HCT116 (cell line): ENCODE results near the gene KATNIP. TPM values are rescaled to one million over a fixed set of nuclear protein-coding genes. Genes with fewer than 3 reads are reported as not detected.

Experiments
- ATAC-seq: fragments of 200-7000 bp; cut with Tn5 transposase; 2 replicates; pipeline ENCODE4 v1.9.1; 2020; ENCODE audit warnings: mild to moderate bottlenecking, moderate library complexity
- BruUV-seq: library from RNA; stranded (reverse); fragments of 400-500 nt; replicated peaks from 2 replicates; lab custom pipeline; 2021; lab: Mats Ljungman, UMichigan
- CTCF ChIA-PET: fragments of 300-600 bp; sonication (Branson Sonifier 250); formaldehyde crosslinking; loops from one replicate; lab custom pipeline; 2021; ENCODE audit warnings: antibody characterized with exemption; lab: Charles Lee
- POLR2A ChIA-PET: fragments of 300-600, 350-600 bp; sonication (Branson Sonifier 250); formaldehyde crosslinking; loops from one replicate; lab custom pipeline; 2021; ENCODE audit warnings: antibody characterized with exemption; lab: Charles Lee
- RAD21 ChIA-PET, 2 experiments: fragments of 300-600 bp; sonication (Branson Sonifier 250); formaldehyde crosslinking; loops; one replicate each; lab custom pipeline; 2023; ENCODE audit warnings: low total read pairs in 2 of 2; ENCODE audit not compliant: uncharacterized antibody in 2 of 2, unreplicated experiment in 2 of 2, low non-redundant PET in 1 of 2; lab: Charles Lee
- DNase-seq: peaks from one replicate; pipeline ENCODE4 v3.0.0-alpha.2; 2010; ENCODE audit warnings: low read depth, low spot score
- H2AFZ ChIP-seq: fragments of 200-600 bp; shearing (Covaris generic), sonication (generic); 2 replicates; pipeline ENCODE4 v1.6.1; 2017; ENCODE audit warnings: low read depth, mixed run types, mixed read lengths, antibody characterized with exemption, low read length; ENCODE audit not compliant: poor library complexity, severe bottlenecking
- H3K27ac ChIP-seq: 2 replicates; pipeline ENCODE4 v1.5.1; 2012; ENCODE audit warnings: low read depth, low read length
- H3K27me3 ChIP-seq: fragments of 200-600 bp; sonication (generic); 2 replicates; pipeline ENCODE4 v1.6.1; 2016; ENCODE audit warnings: mixed run types, low read length, mixed read lengths; ENCODE audit not compliant: insufficient read depth
- H3K36me3 ChIP-seq, 2 experiments: fragments of 200-500 bp in 1 of 2; fragments of 200-600 bp in 1 of 2; sonication (Bioruptor generic) in 1 of 2; sonication (generic) in 1 of 2; 2 replicates each; pipeline versions ENCODE4 v1.5.1 to v1.6.1; 2014 to 2016; ENCODE audit warnings: low read length in 2 of 2, inconsistent platforms in 1 of 2, mixed read lengths in 1 of 2, mixed run types in 1 of 2; ENCODE audit not compliant: insufficient read depth in 2 of 2, control insufficient read depth in 1 of 2
- H3K4me1 ChIP-seq, 2 experiments: fragments of 200-600 bp in 1 of 2; sonication (generic) in 1 of 2; 2 replicates each; pipeline versions ENCODE4 v1.5.1 to v1.6.1; 2012 to 2017; ENCODE audit warnings: low read length in 2 of 2, inconsistent platforms in 1 of 2, mild to moderate bottlenecking in 1 of 2, mixed read lengths in 1 of 2, mixed run types in 1 of 2, moderate library complexity in 1 of 2; ENCODE audit not compliant: insufficient read depth in 2 of 2, control insufficient read depth in 1 of 2
- H3K4me2 ChIP-seq: fragments of 200-600 bp; sonication (generic); 2 replicates; pipeline ENCODE4 v1.6.1; 2017; ENCODE audit warnings: mixed run types, low read length, mixed read lengths
- H3K4me3 ChIP-seq, 2 experiments: fragments of 200-600 bp in 1 of 2; sonication (generic) in 1 of 2; replicated peaks in 1 of 2; 2 replicates each; pipeline ENCODE4 v1.5.1; 2011 to 2016; ENCODE audit warnings: low read length in 2 of 2, control low read depth in 1 of 2, low read depth in 1 of 2, mild to moderate bottlenecking in 1 of 2, mixed read lengths in 1 of 2, mixed run types in 1 of 2
- H3K79me2 ChIP-seq: fragments of 200-600 bp; sonication (generic); 2 replicates; pipeline ENCODE4 v1.6.1; 2017; ENCODE audit warnings: mild to moderate bottlenecking, mixed run types, low read length, moderate library complexity, mixed read lengths; ENCODE audit not compliant: insufficient read depth
- H3K9ac ChIP-seq: fragments of 200-600 bp; sonication (generic); 2 replicates; pipeline ENCODE4 v1.6.1; 2016; ENCODE audit warnings: low read length, mixed read lengths
- H3K9me2 ChIP-seq: fragments of 200-600 bp; sonication (generic), shearing (Covaris generic); 2 replicates; pipeline ENCODE4 v1.6.1; 2017; ENCODE audit warnings: mixed run types, mild to moderate bottlenecking, moderate library complexity; ENCODE audit not compliant: insufficient read depth
- H3K9me3 ChIP-seq, 2 experiments: fragments of 200-500 bp in 1 of 2; fragments of 200-600 bp in 1 of 2; sonication (Bioruptor generic) in 1 of 2; sonication (generic) in 1 of 2; 2 replicates each; pipeline ENCODE4 v1.6.1; 2014 to 2017; ENCODE audit warnings: low read length in 2 of 2, mixed read lengths in 2 of 2, inconsistent platforms in 1 of 2, low read depth in 1 of 2, mild to moderate bottlenecking in 1 of 2, mixed run types in 1 of 2, moderate library complexity in 1 of 2; ENCODE audit not compliant: control insufficient read depth in 1 of 2, insufficient read depth in 1 of 2
- H4K20me1 ChIP-seq: fragments of 200-600 bp; sonication (generic), shearing (Covaris generic); 2 replicates; pipeline ENCODE4 v1.6.1; 2017; ENCODE audit warnings: mixed run types, mild to moderate bottlenecking, moderate library complexity; ENCODE audit not compliant: insufficient read depth
- ATF3 ChIP-seq: IDR thresholded peaks from 2 replicates; pipeline ENCODE4 v1.6.1; 2012
- CTCF ChIP-seq, 3 experiments: fragments of 200-600 bp in 1 of 3; sonication (generic) in 1 of 3; IDR thresholded peaks in 2 of 3; conservative IDR thresholded peaks in 1 of 3; 2 replicates each; pipeline ENCODE4 v1.5.1; 2012 to 2017; ENCODE audit warnings: low read depth in 2 of 3, low read length in 2 of 3, antibody characterized with exemption in 1 of 3, borderline replicate concordance in 1 of 3, control low read depth in 1 of 3, mild to moderate bottlenecking in 1 of 3, mixed read lengths in 1 of 3, mixed run types in 1 of 3, moderate library complexity in 1 of 3; ENCODE audit not compliant: insufficient read depth in 1 of 3
- EGR1 ChIP-seq: IDR thresholded peaks from 2 replicates; pipeline ENCODE4 v1.6.1; 2012; ENCODE audit warnings: low read depth
- MAX ChIP-seq: IDR thresholded peaks from 2 replicates; pipeline ENCODE4 v1.6.1; 2012
- POLR2AphosphoS5 ChIP-seq: IDR thresholded peaks from 2 replicates; pipeline ENCODE4 v1.6.1; 2011; ENCODE audit warnings: mild to moderate bottlenecking, low read depth, low read length, moderate library complexity
- SIN3A ChIP-seq: IDR thresholded peaks from 2 replicates; pipeline ENCODE4 v1.6.1; 2012; ENCODE audit warnings: low read depth
- SP1 ChIP-seq: IDR thresholded peaks from 2 replicates; pipeline ENCODE4 v1.6.1; 2012; ENCODE audit warnings: low read depth
- ZFX ChIP-seq: fragments of 450-650 bp; IDR thresholded peaks from 2 replicates; pipeline ENCODE4 v1.6.1; 2017
- ZNF274 ChIP-seq: fragments of 200-500 bp; sonication (Bioruptor generic); IDR thresholded peaks from 2 replicates; pipeline ENCODE4 v1.6.1; 2014; ENCODE audit warnings: mild to moderate bottlenecking, low read depth, low read length, inconsistent platforms
- intact Hi-C: fragments of 100-400 bp; cut with micrococcal nuclease; formaldehyde crosslinking; loops from 2 replicates; pipeline ENCODE4 v1.10.0; 2022
- total RNA-seq: library from RNA; stranded (reverse); gene quantifications from one replicate; pipeline ENCODE4 v1.2.1, GENCODE V29; 2021; ENCODE audit not compliant: unreplicated experiment

Gene KATNIP
- total RNA-seq, 1 experiment from 2014 or later = 23.8 TPM

GRCh38 chr16:27534256-27534655 lies 15.7 kb upstream of the KATNIP start:
- Histone ChIP-seq H3K36me3 (peaks cover 54 to 57% of the 10 kb centered on the region in 2 experiments), H3K9me3 (no peaks in the 10 kb centered on the region), H3K4me3 (no peak overlapping the region), H3K27me3 (no peaks in the 10 kb centered on the region), H3K4me1 (no peaks in the 10 kb centered on the region)
- RAD21 ChIA-PET = no interaction called here
- CTCF ChIA-PET = no interaction called here
- POLR2A ChIA-PET = no interaction called here
- TF ChIP-seq POLR2AphosphoS5 = no peak
- TF ChIP-seq MAX = no peak
- no peak for TF ChIP-seq CTCF (IDR thresholded peaks at IDR 0.05 in 2 of 3, conservative IDR thresholded peaks at IDR 0.05 in 1 of 3; ENCODE audit: borderline replicate concordance in 1 of 3, insufficient read depth in 1 of 3, low read depth in 2 of 3, low read length in 2 of 3)
- TF ChIP-seq EGR1 = no peak
- no peak for TF ChIP-seq ATF3
- TF ChIP-seq SIN3A = no peak
- TF ChIP-seq ZFX = no peak
- no peak for TF ChIP-seq ZNF274
- no peak for TF ChIP-seq SP1
- TF ChIP-seq, all 23 proteins: peak for 0
- H2AFZ ChIP-seq = no peak overlapping the region
- no peak for DNase-seq
- no peaks in the 10 kb centered on the region for H4K20me1 ChIP-seq
- intact Hi-C loops = no loop called here
- H3K79me2 ChIP-seq = no peaks in the 10 kb centered on the region
- no peak overlapping the region for H3K4me2 ChIP-seq
- no TSS peak for BruUV-seq
- ATAC-seq = no peak
- no peaks in the 10 kb centered on the region for H3K9me2 ChIP-seq
- H3K9ac ChIP-seq = no peak overlapping the region
- H3K27ac ChIP-seq = no peak overlapping the region
